Medulla oblongata (tissue), 1 donor: ENCODE data around the gene ZNF20.

Experiments used
- DNase-seq: peaks from one replicate; pipeline ENCODE4 v3.0.0-alpha.2; 2015; ENCODE audit errors: extremely low spot score

Gene ZNF20

DNA sequence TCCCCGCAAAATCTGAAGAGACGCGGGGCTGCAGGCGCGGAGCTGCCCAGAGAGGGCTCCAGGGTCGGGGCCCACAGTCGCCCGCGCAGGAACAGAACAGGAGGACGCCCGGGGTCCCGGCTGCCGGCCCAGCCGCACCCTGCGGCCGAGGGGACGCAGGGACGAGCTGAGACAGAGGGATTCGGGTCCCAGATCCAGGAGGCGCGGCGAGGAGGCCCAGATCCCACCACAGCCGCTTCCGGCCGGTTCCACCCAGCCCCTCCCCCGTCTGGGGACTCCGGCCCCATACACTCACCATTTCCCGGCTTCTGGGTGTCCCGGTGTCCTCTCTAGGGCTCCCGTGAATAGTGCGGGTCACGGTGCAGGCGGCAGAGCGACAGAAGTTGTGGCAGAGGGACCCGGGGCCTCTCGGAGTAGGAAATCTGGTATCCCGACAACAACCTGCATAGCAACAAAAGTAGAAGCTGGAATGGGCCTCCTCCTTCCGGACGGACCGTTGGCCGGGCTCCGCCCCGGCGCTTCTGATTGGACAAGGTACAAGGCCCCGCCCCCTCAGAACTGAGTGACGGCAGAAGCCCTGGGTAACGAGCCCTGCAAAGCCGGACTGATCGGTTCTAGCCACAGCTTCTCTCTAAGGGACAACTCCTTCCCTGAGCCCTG is at the start of gene ZNF20:
Gene ZNF20 (minus strand): TSS at position 466 of the 660 bp plus-strand sequence. CDS start 168 bp downstream, at position 298.
- peak; percentile 98 for DNase-seq

DNA sequence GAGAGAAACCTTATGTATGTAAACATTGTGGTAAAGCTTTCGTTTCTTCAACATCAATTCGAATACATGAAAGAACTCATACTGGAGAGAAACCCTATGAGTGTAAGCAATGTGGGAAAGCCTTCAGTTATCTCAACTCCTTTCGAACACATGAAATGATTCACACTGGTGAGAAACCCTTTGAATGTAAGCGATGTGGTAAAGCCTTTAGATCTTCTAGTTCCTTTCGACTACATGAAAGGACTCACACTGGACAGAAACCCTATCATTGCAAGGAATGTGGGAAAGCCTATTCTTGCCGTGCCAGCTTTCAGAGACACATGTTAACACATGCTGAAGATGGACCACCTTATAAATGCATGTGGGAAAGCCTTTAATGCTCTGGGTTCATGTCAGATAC is 47.5 kb upstream of the ZNF20 start:
- no peak for DNase-seq

DNA sequence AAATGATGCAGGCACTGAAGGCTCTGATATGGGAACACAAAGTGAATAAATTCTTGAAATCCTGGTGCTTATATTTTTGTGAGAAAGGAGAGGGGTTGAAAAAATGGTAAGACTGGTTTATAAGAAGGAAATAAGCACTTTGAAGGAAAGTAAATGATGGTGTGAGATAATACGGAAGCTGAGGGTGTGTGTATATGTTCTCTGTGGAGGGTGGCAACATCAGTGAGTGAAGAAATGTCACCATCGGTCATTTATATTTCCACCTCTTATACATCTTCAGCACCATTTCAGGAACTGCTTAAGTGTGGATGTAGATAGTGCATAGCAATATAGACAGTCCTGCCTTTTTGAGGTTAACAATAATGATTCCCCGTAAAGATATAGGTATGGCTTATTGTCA is 40.2 kb upstream of the ZNF20 start:
- no peak for DNase-seq

DNA sequence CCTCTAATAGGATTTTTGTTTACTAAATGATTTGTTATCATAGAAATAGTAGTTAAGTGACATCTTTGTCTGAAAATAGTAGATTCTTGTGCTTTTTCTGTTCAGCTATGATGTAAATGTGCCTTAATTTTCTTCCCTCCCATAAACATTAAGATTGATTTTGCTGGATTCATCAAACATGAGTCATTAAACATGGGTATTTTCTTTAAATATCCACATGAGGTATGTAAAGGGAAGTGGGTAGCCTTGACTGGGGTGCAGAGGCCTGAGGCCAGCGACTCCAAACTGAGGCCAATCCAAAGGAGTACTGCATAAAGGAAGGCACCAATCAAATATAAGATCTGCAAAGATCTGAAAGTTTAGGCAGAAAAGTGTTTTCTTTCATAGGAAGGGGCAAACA is 26.5 kb upstream of the ZNF20 start:
- no peak for DNase-seq

DNA sequence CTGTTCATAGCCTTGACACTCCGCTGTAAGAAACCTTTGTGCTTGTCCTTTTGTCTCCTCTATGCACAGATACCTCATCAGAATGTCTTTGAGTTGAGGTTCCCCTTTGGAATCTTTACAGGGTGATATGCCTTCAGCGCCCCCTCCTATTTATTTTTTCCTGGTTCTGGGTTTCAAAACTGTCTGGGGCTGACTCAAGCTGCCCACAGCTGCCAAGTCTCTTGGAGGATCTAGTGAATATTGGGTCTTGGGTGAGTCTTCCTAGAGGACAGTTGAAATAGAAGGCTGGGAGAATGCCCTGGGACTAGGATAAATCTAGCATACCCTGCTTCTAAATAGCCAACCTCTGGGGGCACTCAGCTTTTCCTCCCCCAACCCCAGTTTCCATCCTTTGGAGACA is 23.7 kb upstream of the ZNF20 start:
- no peak for DNase-seq

DNA sequence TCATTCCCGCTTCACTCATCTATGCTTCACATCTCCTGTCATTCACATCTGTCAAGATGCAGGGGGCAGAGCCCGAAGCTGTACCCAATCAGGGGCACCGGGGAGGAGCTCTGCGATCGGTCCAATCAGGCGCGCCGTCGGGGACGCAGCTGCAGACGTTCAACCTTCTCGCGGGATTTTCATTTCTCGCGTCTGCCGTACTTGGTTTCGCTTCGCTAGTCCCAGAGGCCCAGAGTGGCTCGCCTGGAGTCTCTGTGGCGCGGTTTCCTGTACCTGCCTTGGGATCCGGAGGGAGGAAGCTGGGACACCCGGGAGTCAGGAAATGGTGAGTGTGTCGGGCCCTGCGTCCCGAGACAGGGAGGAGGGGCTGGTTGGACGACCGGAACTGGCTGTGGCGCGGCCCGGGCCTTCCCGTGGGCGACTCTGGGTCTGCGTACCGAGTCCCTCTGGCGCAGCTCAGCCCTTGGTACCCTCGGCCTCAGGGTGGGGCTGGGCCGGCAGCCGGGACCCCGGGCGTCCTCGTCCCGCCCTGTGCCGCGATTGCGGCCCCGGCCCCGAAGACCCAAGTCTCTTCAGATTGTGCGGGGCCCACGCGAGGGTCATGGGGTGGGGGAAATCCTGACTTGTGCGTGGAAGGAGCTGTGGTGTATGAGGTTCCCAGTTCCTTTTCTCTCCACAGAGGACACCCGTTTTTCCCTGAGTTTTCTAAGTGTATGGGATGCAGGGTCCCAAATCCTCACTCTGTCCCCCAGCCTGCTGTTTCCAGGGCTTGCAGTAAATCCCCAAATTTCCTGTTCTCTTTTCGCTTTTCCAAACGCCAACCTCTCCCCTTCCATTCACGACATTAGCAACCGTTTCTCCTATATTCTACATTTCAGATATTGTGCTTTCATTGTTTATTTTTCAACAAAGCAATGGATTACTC is 23.0 kb upstream of the ZNF20 start, which contains the start of gene ZNF136:
Gene ZNF136 (plus strand): TSS at position 215 of the 925 bp plus-strand sequence. CDS start 108 bp downstream, at position 323.
- DNase-seq: peak; percentile 97

DNA sequence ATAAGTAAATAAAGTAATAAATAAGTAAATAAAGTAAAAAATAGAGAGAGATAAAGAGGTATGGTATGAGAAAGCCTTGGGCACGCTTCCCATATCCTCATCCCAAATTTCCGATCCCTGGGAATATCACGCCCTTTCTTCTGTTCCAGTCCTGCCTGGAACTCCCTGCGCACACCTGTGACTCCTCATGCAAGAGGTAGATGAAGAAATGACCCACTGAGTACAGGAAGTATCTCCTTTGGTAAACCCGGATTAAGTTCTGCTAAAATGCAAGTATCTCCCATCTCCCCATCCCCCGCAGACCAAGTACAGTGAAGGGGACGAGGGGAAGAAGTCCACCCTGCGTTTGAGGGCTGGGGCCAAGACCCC is 22.3 kb upstream of the ZNF20 start:
- no peak for DNase-seq

DNA sequence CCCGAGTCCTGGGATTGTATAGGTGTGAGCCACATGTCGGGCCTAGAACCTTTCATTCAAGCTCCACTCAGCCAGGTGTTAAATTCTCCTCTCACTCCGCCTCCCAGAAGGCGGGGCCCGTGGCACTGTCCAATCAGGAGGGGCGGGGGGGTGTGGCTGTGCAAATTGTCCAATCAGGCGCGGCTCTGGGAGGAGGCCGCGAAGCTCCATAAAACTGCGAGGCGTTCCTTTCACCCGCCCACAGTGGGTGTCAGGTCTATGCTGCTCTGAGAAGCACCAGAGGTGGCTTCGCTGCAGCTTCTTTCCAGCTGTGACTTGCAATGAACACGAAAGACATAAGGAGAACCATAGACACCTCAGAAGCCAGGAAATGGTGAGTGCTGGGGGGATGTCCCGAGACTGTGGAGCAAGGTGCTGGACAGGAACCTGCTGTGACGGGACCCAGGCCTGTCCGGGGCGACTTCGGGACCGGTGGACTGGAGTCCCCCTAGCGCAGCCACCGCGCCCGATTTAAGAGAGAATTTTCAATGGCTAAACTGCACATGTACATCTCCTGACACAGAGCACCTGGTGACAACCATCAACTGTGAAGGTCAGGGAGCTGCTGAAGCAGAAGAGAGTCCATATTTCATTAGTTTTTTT is 19.7 kb upstream of the ZNF20 start:
- no peak for DNase-seq

DNA sequence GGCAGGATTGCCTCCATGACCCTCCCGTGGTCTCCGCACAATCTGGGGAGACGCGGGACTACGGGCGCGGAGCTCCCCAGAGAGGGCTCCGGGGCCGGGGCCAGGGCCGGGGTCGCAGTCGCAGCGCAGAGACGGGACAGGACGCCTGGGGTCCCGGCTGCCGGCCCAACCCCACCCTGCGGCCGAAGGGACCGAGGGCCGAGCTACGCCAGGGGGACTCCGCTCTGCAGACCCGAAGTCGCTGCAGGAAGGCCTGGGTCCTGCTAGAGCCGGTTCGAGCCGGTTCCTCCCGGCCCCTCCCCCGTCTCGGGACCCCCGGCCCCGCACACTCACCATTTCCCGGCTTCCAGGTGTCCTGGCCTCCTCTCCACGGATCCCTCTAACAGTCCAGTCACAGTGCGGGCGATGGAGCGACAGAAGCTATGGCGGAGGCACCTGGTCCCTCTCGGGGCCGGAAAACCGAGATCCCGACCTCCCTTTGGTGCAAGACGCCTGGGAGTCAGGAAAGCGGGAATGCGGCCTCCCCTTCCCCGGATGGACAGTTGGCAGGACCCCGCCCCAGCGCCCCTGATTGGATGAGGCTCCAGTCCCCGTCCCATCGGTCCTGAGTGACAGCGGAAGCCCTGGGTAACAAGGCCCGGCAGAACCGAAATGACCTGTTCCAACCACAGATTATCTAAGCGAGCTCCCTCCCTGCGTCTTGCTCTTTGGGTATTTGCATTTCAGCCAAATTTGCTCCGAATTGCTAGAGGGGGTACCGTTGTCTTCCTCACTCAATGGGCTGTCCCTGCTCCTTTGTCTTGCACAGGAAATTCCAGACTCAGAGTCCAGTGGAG is 16.3 kb upstream of the ZNF20 start, which contains the start of gene ZNF625:
Gene ZNF625 (minus strand): TSS at position 512 of the 836 bp plus-strand sequence. CDS start 176 bp downstream, at position 336.
- DNase-seq: peak; percentile 95

DNA sequence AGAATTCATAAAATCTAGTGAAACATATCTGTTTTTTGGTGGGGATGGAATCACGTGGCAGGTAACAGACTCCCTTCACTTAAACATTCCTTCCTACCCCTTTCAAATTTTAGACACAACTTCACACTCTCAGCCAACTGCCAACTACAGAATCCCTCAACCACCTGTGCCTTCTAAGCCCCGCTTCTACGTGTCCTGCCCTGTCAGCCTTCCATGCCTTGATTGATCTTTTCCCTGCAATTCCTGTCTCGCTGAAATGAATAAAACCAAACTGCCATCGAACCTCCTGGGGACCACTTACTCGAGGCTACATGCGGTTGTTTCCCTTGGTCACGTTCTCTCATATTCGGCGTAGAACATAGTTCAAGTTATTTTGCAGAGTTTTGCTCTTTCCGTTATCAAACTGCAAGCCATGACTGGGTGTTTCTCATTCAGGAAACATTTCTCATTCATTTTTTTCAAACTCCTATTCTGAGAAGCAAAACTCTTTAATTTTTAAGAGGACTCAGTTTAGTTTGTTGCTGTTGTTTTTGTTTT is 15.2 kb upstream of the ZNF20 start:
- DNase-seq: peak; percentile 2

DNA sequence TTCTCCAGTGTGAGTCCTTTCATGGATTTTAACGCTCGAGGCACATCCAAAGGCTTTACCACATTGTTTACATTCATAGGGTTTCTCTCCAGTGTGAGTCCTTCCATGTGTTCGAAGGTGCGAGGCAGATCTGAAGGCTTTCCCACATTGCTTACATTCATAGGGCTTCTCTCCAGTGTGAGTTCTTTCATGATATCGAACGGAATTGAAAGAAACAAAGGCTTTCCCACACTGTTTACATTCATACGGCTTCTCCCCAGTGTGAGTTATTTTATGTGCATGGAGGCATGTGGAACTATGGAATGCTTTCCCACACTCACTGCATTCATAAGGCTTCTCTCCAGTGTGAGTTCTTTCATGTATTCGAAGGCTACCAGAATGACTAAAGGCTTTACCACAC is 5.2 kb upstream of the ZNF20 start:
- DNase-seq: no peak

DNA sequence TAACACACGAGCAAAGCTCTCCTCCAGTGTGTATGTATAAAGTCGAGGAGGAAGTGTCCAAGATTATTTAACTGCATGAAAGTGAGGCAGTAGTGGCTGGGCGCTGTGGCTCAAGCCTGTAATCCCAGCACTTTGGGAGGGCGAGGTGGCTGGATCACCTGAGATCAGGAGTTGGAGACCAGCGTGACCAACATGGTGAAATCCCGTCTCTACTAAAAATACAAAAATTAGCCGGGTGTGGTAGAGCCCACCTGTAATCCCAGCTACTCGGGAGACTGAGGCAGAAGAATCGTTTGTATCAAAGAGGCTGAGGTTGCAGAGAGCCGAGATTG is 1.2 kb upstream of the ZNF20 start:
- DNase-seq: no peak

DNA sequence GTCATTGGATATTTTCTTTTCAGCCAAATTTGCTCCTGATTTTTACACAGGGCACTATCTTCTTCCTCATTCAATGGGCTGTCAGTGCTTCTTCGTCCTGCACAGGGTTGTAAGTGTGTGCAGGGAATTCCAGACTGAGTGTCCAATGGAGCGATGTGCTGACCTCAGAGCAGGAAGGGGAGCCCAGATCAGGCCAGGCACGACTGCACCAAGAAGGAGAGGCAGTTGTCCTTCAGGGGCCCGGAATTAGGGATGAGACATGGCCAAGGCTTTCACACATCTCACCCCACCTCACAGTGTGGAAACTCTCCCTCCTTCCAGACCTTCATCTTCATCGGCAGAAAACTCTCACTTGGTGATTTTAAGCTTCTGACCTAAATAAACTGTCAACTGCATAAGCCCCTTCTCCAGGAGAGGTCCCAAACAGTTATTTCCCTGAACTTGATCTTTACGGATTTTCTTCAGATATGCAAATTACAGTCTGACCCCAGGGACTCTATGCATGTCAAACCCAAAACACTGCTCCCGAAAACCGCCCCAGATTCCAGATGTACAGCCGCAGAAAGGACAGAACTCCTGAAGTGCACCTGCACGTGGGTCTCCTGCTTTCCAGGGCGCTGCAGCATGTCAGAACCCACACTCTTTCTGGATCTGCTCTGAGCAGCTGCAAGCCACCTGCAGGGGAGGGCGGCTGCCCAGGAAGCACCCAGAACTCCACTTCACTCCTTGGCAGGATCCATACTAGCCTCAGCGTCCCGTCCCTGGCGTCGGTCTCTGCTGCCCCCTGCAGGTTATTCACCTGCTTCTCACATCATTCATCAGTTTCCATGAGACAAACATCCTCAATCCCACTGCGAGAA is 625 bp upstream of the ZNF20 start:
- peak; percentile 93 for DNase-seq

DNA sequence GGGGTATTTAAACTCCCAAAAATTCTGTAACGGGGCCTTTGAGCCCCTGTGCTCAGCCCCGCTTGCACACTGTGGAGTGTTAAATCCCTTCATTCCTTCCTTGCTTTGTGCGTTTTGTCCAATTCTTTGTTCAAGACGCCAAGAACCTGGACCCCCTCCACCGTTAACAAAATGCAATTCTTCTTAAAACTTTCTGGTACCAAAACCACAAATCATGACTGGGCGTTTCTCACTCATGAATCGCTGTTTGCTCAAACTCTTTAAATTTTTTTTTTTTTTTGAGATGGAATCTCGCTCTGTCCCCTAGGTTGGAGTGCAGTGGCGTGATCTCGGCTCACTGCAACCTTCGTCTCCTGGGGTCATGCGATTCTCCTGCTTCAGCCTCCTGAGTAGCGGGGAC is 881 bp downstream of the ZNF20 start:
- DNase-seq: no peak

DNA sequence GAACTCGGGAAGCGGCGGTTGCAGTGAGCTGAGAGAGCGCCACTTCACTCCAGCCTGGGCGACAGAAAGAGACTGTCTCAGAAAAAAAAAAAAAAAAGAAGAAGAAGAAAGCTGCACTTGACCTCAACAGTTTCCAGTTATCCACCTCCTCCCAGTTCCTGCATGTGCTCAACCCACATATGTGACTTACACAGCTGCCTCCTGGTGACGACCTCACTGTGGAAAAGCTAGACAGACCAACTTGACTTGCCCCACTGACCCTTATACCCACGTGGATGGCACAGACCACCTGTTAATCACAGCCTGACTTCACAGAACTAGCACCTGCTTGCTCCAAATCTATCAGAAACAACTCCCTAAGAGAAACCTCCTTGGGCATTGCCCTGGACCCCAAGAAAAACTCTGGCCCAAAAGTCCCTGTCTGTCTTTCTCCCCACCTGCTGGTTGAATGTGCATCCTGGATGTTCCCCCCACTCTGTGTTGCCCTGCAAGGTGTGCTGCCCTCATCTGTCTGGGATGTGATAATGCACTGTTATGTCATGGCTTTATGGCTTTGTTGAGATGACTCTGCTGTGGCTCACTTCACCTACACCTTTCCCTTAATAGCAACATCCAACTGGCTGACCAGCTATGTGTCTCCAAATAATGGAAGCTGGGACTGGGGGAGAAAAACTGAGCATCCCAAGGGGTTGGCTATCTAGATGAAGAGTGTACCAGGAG is 2.8 kb downstream of the ZNF20 start:
- no peak for DNase-seq

DNA sequence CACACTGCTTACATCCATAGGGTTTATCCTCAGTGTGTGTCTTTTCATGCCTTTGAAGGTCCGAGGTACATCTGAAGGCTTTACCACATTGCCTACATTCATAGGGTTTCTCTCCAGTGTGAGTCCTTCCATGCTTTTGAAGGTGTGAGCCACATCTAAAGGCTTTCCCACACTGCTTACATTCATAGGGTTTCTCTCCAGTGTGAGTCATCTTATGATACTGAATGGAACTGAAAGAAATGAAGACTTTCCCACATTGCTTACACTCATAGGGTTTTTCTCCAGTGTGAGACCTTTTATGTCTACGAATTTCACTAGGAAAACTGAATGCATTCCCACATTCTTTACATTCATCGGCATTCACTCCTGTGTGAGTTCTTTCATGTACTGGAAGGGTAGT is 7.1 kb downstream of the ZNF20 start:
- DNase-seq: no peak

DNA sequence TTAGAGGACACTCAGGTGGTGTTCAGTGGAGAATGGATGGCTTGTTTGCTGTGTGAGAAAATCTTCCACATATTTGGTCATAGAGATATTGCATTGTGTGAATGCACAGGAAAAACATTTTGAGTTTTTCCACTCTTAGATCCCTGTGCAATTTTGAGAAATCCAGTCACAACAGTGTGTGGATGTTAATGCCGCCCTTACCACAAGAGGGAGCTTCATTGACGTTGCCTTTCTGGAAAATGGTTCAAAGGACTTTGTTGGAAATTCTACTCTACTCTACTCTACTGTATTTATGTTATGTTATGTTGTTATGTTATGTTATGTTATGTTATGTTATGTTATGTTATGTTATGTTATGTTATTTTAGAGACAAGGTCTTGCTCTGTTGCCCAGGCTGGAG is 13.4 kb downstream of the ZNF20 start:
- DNase-seq: peak; percentile 13

DNA sequence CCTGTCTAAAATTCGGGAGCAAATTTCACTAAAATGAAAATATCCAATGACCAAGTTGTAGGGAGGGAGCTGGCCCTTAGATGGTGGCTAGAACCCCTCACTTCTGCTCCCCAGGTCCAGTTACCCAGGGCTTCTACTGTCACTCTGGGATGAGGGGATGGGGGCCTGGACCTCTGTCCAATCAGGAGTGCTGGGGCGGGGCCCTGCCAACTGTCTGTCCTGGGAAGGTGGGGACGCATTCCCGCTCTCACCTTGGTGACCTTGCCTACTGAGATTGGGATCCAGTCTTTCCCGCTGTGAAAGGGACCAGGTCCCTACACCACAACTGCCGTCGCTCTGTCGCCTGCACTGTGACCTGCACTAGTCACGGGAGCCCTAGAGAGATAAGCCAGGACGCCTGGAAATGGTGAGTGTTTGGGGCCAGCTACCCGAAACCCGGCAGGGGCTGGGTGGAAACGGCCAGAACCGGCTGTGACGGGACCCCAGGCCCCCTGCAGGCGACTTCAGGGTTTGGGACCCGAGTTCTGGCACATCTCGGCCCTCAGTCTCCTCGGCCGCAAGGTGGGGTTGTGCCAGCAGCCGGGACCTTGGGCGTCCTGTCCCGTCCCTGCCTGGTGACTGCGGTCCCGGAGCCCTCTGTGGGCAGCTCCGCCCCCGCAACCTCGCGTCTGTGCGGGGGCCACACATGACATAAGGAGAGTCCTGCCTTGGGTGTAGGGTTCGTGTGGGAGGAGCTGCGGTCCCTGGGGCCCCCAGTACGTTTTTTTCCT is 22.8 kb downstream of the ZNF20 start:
- no peak for DNase-seq

DNA sequence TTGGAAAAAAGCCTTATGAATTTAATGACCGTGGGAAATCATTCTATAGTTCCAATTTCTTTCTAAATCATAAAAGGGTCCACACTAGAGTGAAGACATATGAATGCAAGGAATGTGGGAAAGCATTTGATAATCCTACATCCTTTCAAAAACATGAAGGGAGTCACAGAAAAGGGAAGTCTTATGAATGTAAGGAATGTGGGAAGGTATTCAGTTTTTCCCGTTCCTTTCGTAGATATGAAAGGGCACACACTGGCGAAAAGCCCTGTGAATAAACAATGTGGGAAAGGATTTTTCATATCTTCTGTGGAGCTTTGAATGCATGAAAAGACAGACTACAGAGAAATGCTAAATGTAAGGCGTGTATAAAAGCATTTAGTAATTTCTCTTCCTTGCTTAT is 27.0 kb downstream of the ZNF20 start:
- no peak for DNase-seq
